GM19372 (cell line): ENCODE data around the gene SPEF1.

Experiments
- ATAC-seq: cut with Tn5 transposase; IDR thresholded peaks from one replicate; pipeline ENCODE4 v1.9.1; 2021; ENCODE audit warnings: mild to moderate bottlenecking, low read depth, moderate library complexity; ENCODE audit not compliant: unreplicated experiment

Gene SPEF1

DNA sequence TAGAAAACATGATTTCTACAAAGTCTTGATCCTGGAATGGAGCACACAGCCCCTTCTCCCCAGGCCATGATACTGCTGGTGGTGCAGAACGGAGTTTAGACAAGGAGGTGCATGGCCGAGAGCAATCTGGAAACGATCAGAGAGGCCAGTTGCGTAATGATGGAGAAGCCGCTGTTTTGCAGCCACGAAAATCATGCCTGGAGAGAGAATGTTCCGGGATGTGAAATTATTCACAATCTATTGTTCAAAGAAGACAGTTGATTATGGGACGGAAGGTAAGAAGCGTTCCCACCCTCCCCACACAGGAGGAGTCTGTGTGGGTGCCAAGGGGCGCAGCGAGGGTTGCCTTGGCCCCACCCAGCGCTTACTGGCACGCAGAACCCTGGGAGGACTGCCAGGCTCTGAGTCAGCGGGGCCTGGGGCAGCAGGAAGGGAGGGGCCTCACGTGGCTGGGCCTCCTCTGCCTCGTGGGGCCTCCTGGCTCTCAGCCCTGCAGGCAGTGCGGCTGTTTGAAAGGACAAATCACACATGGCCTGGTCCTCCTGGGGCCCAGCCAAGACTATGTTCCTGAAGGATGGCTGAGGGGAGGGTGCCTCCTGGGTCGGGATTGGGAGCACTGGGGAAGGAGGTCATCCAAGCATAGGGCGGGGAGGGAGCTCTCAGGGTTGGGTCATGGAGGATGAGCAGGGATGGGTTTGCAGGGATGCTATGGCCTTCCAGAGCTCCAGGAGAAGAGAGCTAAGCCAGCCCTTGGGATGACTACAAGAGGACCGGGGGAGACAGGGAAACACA, 30.4 kb upstream of the SPEF1 start:
- no peak for ATAC-seq

DNA sequence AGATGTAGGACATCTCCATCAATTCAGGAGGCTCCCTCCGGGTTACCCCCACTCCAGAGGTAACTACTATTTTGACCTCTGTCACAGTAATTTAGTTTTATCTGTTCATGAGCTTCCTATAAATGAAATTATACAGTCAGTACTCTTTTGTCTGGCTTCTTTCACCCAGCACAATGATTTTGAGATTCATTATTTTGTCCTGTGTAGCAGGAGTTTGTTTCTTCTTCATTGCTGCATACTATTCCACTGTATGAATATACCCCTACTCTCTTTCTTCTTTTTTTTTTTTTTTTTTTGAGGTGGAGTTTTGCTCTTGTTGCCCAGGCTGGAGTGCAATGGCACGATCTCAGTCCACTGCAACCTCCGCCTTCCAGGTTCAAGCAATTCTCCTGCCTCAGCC, 27.3 kb upstream of the SPEF1 start:
- ATAC-seq = no peak

DNA sequence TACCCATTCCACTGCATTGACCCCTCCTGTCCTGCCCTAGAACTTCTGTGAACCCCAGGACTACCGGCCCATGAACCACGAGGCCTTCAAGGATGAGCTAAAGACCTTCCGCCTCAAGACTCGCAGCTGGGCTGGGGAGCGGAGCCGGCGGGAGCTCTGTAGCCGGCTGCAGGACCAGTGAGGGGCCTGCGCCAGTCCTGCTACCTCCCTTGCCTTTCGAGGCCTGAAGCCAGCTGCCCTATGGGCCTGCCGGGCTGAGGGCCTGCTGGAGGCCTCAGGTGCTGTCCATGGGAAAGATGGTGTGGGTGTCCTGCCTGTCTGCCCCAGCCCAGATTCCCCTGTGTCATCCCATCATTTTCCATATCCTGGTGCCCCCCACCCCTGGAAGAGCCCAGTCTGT, 23.5 kb upstream of the SPEF1 start:
- no peak for ATAC-seq

- ATAC-seq = no peak
These were observed 23.1 kb upstream of the SPEF1 start for GRCh38 chr20:3804254-3804751.

DNA sequence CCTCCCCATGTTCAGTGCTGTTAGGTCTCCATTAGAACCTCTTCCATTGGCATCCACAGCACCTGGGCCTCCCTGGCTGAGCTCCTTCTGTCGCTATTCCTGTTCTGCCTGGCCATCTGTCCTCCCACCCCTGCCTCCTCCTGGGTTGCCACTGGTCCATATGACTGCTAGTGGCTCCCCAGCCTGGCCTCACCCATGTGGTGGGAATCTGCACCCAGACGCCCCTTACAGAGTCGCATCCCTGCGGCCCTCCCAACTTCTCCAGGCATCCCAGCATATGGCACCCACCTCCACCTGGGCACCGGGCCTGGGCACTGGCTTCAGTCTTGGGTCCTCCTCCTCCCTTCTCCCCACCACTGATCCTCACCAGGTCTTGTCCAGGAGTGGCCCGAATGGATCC, 22.6 kb upstream of the SPEF1 start:
- no peak for ATAC-seq

DNA sequence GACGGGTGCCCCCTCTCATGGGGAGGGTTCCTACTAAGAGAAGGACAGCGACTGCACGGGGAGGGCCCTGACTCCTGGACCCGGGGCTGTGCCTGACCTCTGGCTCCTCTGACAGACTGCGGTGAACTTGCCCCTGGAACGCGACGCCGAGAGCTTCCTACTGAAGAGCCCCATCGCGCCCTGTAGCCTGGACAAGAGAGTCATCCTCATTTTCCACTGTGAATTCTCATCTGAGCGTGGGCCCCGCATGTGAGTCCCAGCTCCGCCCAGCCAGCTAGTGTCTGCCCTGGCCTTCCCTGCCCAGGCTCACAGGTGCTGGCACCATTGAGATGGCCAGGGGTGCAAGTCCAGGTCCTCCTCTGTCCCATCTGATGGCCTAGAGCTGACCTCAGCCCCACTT, 22.0 kb upstream of the SPEF1 start:
- no peak for ATAC-seq

GRCh38 chr20:3802524-3803239, 21.4 kb upstream of the SPEF1 start:
- ATAC-seq = no peak

DNA sequence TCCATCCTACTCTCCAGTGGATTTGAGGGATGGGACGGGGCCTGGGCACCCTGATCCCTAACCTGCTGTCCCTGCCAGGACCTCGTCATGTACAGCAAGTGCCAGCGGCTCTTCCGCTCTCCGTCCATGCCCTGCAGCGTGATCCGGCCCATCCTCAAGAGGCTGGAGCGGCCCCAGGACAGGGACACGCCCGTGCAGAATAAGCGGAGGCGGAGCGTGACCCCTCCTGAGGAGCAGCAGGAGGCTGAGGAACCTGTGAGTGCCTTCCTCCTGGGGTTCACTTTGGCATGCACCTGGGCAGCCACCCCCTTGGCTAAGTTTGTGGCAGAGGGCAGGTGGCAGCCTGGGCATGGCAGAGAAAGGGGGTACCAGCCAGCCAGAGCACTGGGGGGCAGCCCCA, 20.6 kb upstream of the SPEF1 start:
- no peak for ATAC-seq

DNA sequence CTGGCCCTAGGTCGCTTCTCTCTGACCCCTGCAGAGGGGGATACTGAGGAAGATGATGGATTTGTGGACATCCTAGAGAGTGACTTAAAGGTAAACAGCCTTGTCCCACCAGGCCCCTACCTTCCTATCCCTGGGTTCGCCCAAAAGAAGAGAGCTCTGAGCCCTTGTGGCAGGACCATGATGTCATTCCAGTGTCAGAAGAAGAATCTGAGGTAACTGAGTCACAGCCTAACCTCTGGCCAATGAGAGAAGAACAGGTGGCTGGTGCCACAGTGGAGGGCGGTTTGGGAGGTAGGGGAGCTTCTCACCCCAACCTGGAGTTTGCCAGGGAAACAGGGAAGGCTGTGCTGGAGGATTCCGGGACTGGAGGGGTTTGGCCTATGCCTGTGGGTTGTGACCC, 20.1 kb upstream of the SPEF1 start:
- ATAC-seq = no peak

GRCh38 chr20:3800878-3801260, 19.6 kb upstream of the SPEF1 start:
- no peak for ATAC-seq

- no peak for ATAC-seq
These were observed 19.1 kb upstream of the SPEF1 start for GRCh38 chr20:3800256-3800877.

DNA sequence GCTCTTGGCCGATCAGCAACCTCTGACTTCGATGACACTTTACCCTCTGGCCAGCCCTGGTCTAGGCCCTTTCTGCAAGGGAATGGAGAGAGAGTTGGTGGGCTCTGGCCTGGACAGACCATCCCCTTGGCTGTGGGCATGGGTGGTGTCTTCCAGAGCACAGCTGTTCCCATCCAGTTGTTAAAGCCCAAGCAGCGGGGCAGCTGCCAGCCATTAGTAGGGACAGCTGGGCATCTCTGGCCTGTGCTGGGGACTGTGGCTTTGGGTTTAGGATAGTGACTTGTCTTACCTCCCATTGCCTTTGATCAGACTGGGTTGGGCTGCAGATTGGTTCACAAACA, 17.6 kb upstream of the SPEF1 start:
- no peak for ATAC-seq

DNA sequence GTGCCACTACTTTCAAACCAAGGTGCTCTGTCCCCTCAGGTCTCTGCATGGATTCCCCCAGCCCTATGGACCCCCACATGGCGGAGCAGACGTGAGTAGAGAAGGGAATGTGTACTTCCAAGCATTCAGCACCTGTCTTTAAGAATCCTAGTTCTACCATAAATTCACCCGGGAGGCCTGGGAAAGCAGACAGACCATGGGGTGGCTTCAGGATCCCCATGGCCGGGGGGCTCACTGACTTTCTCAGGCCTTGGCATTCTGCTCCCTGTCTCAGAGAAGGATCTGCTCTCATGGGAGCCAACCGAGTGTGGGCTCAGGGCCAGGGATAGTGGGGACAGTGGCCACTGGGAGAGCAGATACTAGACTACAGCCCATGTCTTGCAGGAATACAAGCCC, 17.1 kb upstream of the SPEF1 start:
- no peak for ATAC-seq

DNA sequence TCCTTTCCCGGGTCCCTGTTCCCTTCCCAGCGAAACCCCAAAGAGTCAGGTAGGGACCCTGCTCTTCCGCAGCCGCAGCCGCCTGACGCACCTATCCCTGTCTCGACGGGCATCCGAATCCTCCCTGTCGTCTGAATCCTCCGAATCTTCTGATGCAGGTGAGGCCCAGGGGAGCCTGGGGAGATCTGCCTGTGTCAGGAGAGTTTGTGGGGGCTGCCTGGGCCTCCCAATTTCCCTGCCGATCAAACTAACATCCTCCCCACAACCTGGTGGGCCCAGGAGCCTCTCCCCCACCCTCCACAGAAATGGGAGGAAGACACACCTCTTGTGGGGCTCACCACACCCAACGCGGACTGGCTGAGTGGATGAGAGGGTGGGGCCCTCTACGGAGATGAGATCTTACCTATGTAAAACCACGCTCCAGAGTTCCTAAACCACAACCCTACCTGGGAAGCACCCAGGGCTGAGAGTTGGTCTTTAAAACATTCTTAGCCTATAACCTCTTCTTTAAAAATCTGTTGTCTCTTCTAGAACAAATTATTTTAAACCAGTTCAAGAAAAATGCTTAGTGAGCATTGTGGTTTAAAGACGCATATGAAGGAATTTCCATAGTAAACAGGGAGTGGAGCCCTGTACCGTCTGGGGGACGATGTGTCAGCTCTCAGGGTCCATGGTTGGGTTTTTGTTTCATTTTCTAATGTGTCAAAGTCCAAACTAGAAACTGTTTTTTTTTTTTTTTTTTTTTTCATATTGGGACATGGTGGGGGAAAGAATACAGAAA, 16.5 kb upstream of the SPEF1 start:
- no peak for ATAC-seq

DNA sequence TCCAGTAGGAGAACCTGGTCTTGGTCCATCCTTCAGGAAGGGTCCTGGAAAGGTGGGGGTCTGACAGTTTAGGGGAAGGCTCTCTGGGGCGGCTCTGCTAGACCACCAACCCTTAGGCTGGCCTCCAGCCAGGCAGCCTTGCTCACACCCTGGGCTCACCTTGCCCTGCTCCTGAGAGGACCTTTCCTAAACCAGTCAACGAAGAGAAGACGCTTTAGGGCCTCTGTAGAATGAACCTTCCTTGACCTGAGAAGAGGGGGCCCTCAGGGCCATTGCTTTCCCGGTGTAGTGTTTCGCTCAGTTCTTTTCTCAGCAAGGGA, 15.9 kb upstream of the SPEF1 start:
- ATAC-seq = no peak

- ATAC-seq = no peak
These were observed 15.4 kb upstream of the SPEF1 start for GRCh38 chr20:3796477-3797225.

DNA sequence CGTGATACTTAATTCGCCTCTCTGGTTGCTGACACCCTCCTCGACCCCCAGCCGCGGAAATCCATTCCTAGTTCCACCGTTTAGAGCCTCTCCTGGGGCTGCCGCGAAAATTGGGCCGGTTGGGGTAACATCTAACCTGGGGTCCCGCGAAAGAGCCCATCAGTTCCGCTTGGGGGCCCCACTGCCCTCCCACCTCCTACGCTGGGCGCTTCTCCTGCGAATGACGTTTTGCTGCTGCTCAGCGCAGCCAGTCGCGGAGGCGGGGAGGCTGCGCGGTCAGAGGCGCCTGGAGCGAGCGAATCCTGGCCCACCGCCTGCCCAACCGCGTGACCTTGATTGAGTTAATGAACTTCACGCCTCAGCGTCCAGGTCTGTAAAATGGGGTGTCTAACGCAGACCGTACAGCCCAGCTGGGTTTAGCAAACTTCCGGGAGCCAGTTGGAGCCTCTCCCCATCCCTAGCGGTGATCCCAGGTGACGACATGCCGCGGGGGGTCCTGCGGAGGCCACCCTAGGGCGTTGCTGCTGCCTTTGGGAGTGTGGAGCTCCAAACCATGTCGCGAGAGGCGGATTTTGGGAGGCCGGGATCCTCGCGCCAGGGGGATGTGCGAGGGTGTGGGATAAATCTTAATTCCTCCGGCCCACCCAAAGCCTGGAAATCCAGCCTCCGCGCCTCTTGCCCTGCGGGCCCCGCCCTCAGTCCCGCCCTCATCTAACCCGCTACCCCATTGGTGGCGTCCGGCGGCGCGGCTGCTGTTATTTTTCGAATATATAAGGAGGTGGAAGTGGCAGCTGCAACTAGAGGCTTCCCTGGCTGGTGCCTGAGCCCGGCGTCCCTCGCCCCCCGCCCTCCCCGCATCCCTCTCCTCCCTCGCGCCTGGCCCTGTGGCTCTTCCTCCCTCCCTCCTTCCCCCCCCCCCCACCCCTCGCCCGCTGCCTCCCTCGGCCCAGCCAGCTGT, 14.5 kb upstream of the SPEF1 start, which contains the start of gene CDC25B:
Gene CDC25B (plus strand): TSS at position 800 of the 958 bp plus-strand sequence. CDS start 222 bp downstream, outside the sequence.
- ATAC-seq = peak; percentile 71

DNA sequence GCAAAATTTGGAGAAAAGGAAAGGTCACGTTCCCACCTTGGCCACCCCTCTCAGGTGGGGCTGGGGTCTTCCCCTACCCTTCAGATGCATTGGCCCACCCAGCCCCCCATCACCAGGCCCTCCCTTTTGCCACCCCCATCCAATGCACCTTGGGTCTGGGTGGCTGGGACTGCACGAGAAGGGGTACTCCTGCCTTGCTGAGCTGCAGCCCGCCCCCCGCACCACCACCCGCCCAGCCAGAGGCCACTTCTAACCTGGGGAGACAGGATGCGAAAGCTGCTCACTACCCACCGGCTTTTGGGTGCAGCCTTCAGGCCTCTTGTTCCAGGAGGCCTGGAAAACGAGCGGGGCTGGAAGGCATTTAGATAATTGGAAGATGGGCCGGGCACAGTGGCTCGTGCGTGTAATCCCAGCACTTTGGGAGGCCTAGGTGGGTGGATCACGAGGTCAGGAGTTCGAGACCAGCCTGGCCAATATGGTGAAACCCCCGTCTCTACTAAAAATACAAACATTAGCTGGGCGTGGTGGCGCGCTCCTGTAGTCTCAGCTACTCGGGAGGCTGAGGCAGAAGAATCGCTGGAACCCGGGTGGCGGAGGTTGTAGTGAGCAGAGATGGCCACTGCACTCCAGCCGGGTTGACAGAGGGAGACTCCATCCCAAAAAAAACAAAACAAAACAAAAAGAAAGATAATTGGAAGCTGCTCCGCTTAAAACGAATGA, 13.6 kb upstream of the SPEF1 start:
- ATAC-seq = no peak
